Caco-2 (cell line): ENCODE data around the gene FN3K. TPM values are rescaled to one million over a fixed set of nuclear protein-coding genes. Genes with fewer than 3 reads are reported as not detected.

Experiments
- BruUV-seq: library from RNA; stranded (reverse); fragments of 400-500 nt; replicated peaks from 2 replicates; lab custom pipeline; 2021; lab: Mats Ljungman, UMichigan
- CTCF ChIA-PET: fragments of 300-600 bp; sonication (Branson Sonifier 250); formaldehyde crosslinking; loops from one replicate; lab custom pipeline; 2022; ENCODE audit warnings: antibody characterized with exemption; lab: Charles Lee
- POLR2A ChIA-PET: fragments of 300-600 bp; sonication (Branson Sonifier 250); formaldehyde crosslinking; loops from one replicate; lab custom pipeline; 2022; ENCODE audit warnings: antibody characterized with exemption; lab: Charles Lee
- DNase-seq, 2 experiments: peaks; one replicate each; pipeline versions ENCODE4 v3.0.0 to v3.0.0-alpha.2; 2020 to 2022
- H3K27me3 ChIP-seq: replicated peaks from 2 replicates; pipeline ENCODE4 v1.6.0; 2011; ENCODE audit warnings: low read length; ENCODE audit not compliant: control insufficient read depth, insufficient read depth
- H3K36me3 ChIP-seq: 2 replicates; pipeline ENCODE4 v1.5.1; 2011; ENCODE audit warnings: low read length; ENCODE audit not compliant: control insufficient read depth, insufficient read depth
- H3K4me1 ChIP-seq: fragments of 250-450 bp; sonication (Bioruptor Pico); 2 replicates; pipeline ENCODE4 v1.5.1; 2020; ENCODE audit warnings: mild to moderate bottlenecking
- H3K4me3 ChIP-seq: 2 replicates; pipeline ENCODE4 v1.5.1; 2011; ENCODE audit warnings: low read depth, mild to moderate bottlenecking, control low read depth, low read length
- H3K9me3 ChIP-seq: fragments of 250-450 bp; sonication (Bioruptor Pico); 2 replicates; pipeline ENCODE4 v1.5.1; 2020; ENCODE audit warnings: mild to moderate bottlenecking, moderate library complexity
- H3K27ac Mint-ChIP-seq: one replicate; pipeline ENCODE4 v1.8.0; 2022; ENCODE audit warnings: mixed read lengths; ENCODE audit not compliant: unreplicated experiment
- H3K27me3 Mint-ChIP-seq: one replicate; pipeline ENCODE4 v1.8.0; 2022; ENCODE audit warnings: mixed read lengths; ENCODE audit not compliant: insufficient read depth, unreplicated experiment
- H3K36me3 Mint-ChIP-seq: one replicate; pipeline ENCODE4 v1.8.0; 2022; ENCODE audit warnings: mild to moderate bottlenecking, mixed read lengths; ENCODE audit not compliant: insufficient read depth, unreplicated experiment
- H3K4me1 Mint-ChIP-seq: one replicate; pipeline ENCODE4 v1.8.0; 2022; ENCODE audit warnings: low read depth, mixed read lengths; ENCODE audit not compliant: unreplicated experiment
- H3K4me3 Mint-ChIP-seq: one replicate; pipeline ENCODE4 v1.8.0; 2022; ENCODE audit warnings: mild to moderate bottlenecking, moderate library complexity, mixed read lengths; ENCODE audit not compliant: unreplicated experiment
- H3K9me3 Mint-ChIP-seq: one replicate; pipeline ENCODE4 v1.8.0; 2022; ENCODE audit warnings: mixed read lengths; ENCODE audit not compliant: unreplicated experiment
- CTCF ChIP-seq, 2 experiments: fragments of 200-600 bp in 1 of 2; IDR thresholded peaks; 1 replicate in 1 of 2; 2 replicates in 1 of 2; pipeline versions ENCODE4 v1.5.1 to v1.8.0; 2011 to 2022; ENCODE audit warnings: antibody characterized with exemption in 1 of 2, control low read depth in 1 of 2, inconsistent platforms in 1 of 2, low read depth in 1 of 2, low read length in 1 of 2, mild to moderate bottlenecking in 1 of 2, moderate library complexity in 1 of 2; ENCODE audit not compliant: insufficient read depth in 1 of 2, severe bottlenecking in 1 of 2, unreplicated experiment in 1 of 2
- intact Hi-C: fragments of 100-400 bp; cut with micrococcal nuclease; formaldehyde crosslinking; loops from one replicate; pipeline ENCODE4 v1.10.0; 2022; ENCODE audit not compliant: unreplicated experiment
- total RNA-seq: library from RNA; stranded (reverse); gene quantifications from 2 replicates; pipeline ENCODE4 v1.2.3, GENCODE V29; 2022

Gene FN3K
- total RNA-seq, 1 experiment from 2014 or later = 55.7 TPM

- H3K4me1 Mint-ChIP-seq = peaks cover 18% of the 10 kb centered on the region
- POLR2A ChIA-PET = no interaction called here
- no peak overlapping the region for H3K4me3 Mint-ChIP-seq
- H3K9me3 Mint-ChIP-seq = no peaks in the 10 kb centered on the region
- peaks cover 14% of the 10 kb centered on the region for H3K4me1 ChIP-seq
- DNase-seq = no peak
- BruUV-seq = no TSS peak
- H3K4me3 ChIP-seq = peak overlapping the region; percentile 13; the same call in 1 of the 2 replicates
- CTCF ChIA-PET = no interaction called here
- H3K9me3 ChIP-seq = peaks cover 12% of the 10 kb centered on the region; the same call in 1 of the 2 replicates
- H3K36me3 Mint-ChIP-seq = peaks cover 36% of the 10 kb centered on the region
- intact Hi-C loops = no loop called here
- H3K27ac Mint-ChIP-seq = no peak overlapping the region
- no peaks in the 10 kb centered on the region for H3K27me3 ChIP-seq
- no peaks in the 10 kb centered on the region for H3K27me3 Mint-ChIP-seq
- H3K36me3 ChIP-seq = no peaks in the 10 kb centered on the region; the same call in 1 of the 2 replicates
- TF ChIP-seq CTCF (IDR thresholded peaks at IDR 0.05; ENCODE audit: insufficient read depth in 1 of 2, low read depth in 1 of 2, low read length in 1 of 2, severe bottlenecking in 1 of 2, unreplicated experiment in 1 of 2) = no peak
These were observed 15.8 kb downstream of the FN3K start for GRCh38 chr17:82751171-82751570.

GRCh38 chr17:82751571-82752370 lies 16.4 kb downstream of the FN3K start, which contains the start of gene TBCD:
TSS of gene TBCD (plus strand) at chr17:82752065. CDS start at chr17:82752194, 129 bp downstream.
- peaks cover 14% of the 10 kb centered on the region for H3K4me1 ChIP-seq
- no peaks in the 10 kb centered on the region for H3K27me3 ChIP-seq
- no peak for TF ChIP-seq CTCF (IDR thresholded peaks at IDR 0.05; ENCODE audit: insufficient read depth in 1 of 2, low read depth in 1 of 2, low read length in 1 of 2, severe bottlenecking in 1 of 2, unreplicated experiment in 1 of 2)
- Mint-ChIP-seq H3K27ac (peak within 1 kb of the TSS; percentile 67), H3K36me3 (peaks cover 39% of the 10 kb centered on the region), H3K27me3 (no peaks in the 10 kb centered on the region), H3K4me3 (peak within 1 kb of the TSS; percentile 98), H3K9me3 (no peaks in the 10 kb centered on the region), H3K4me1 (peaks cover 18% of the 10 kb centered on the region)
- peak within 1 kb of the TSS; percentile 93 for H3K4me3 ChIP-seq
- DNase-seq = peak; percentile 85 to 89
- BruUV-seq = no TSS peak
- no peaks in the 10 kb centered on the region; the same call in 1 of the 2 replicates for H3K36me3 ChIP-seq
- CTCF ChIA-PET = no interaction called here
- intact Hi-C loops = loop anchor here (2.0 kb wide), 1 partner anchor 17 kb away; the partner anchor contains the start of gene FN3K
- POLR2A ChIA-PET = interaction anchor here (0.6 kb wide), 1 partner anchor 23 kb away, joined by 3 read pairs; no protein-coding TSS in a partner anchor
- H3K9me3 ChIP-seq = peaks cover 8% of the 10 kb centered on the region; the same call in 1 of the 2 replicates
